Measurements from ENCODE around the gene METTL8.
A peak's percentile ranks its signal among the peaks of the same experiment; 100 is the strongest.

METTL8 gene

GRCh38 chr2:171433763-171434012, at the start of gene METTL8:
Gene METTL8, minus strand, starts transcription at chr2:171433990. Its CDS starts 41,805 bp downstream, at chr2:171392185.
- Histone ChIP-seq H3K27me3 (ENCODE audit: control insufficient read depth, insufficient read depth, low read length) (no peaks in the 10 kb centered on the region), H3K9ac (ENCODE audit: low read depth, low read length) (peak within 1 kb of the TSS; percentile 89), H3K4me1 (ENCODE audit: control insufficient read depth, insufficient read depth, low read length) (peaks cover 24% of the 10 kb centered on the region), H3K9me3 (ENCODE audit: control insufficient read depth, insufficient read depth, low read length) (no peaks in the 10 kb centered on the region), H3K27ac (ENCODE audit: low read depth, low read length) (peak within 1 kb of the TSS; percentile 98), H3K4me3 (ENCODE audit: low read depth, low read length) (peak within 1 kb of the TSS; percentile 88), H3K36me3 (ENCODE audit: control insufficient read depth, insufficient read depth, low read length) (peaks cover 39% of the 10 kb centered on the region)

- Histone ChIP-seq H3K9ac (ENCODE audit: low read depth, low read length) (no peak overlapping the region), H3K4me3 (ENCODE audit: low read depth, low read length) (no peak overlapping the region), H3K27ac (ENCODE audit: low read depth, low read length) (peak overlapping the region; percentile 18), H3K36me3 (ENCODE audit: control insufficient read depth, insufficient read depth, low read length) (peaks cover 40% of the 10 kb centered on the region), H3K27me3 (ENCODE audit: control insufficient read depth, insufficient read depth, low read length) (no peaks in the 10 kb centered on the region), H3K9me3 (ENCODE audit: control insufficient read depth, insufficient read depth, low read length) (no peaks in the 10 kb centered on the region), H3K4me1 (ENCODE audit: control insufficient read depth, insufficient read depth, low read length) (peaks cover 11% of the 10 kb centered on the region)
Measured at GRCh38 chr2:171482877-171483276, 49.1 kb upstream of the METTL8 start.

- H3K27me3 ChIP-seq (ENCODE audit: control insufficient read depth, insufficient read depth, low read length): no peaks in the 10 kb centered on the region
- H3K36me3 ChIP-seq (ENCODE audit: control insufficient read depth, insufficient read depth, low read length): peaks cover 46% of the 10 kb centered on the region
- H3K4me1 ChIP-seq (ENCODE audit: control insufficient read depth, insufficient read depth, low read length): peaks cover 11% of the 10 kb centered on the region
- H3K9ac ChIP-seq (ENCODE audit: low read depth, low read length): no peak overlapping the region
- H3K4me3 ChIP-seq (ENCODE audit: low read depth, low read length): no peak overlapping the region
- H3K27ac ChIP-seq (ENCODE audit: low read depth, low read length): no peak overlapping the region
- no peaks in the 10 kb centered on the region for H3K9me3 ChIP-seq (ENCODE audit: control insufficient read depth, insufficient read depth, low read length)
Measured at GRCh38 chr2:171482308-171482707, 48.5 kb upstream of the METTL8 start.

- H3K27ac ChIP-seq (ENCODE audit: low read depth, low read length): no peak overlapping the region
- no peak overlapping the region for H3K9ac ChIP-seq (ENCODE audit: low read depth, low read length)
- no peak overlapping the region for H3K4me3 ChIP-seq (ENCODE audit: low read depth, low read length)
- no peaks in the 10 kb centered on the region for H3K27me3 ChIP-seq (ENCODE audit: control insufficient read depth, insufficient read depth, low read length)
- peaks cover 60% of the 10 kb centered on the region for H3K36me3 ChIP-seq (ENCODE audit: control insufficient read depth, insufficient read depth, low read length)
- no peaks in the 10 kb centered on the region for H3K9me3 ChIP-seq (ENCODE audit: control insufficient read depth, insufficient read depth, low read length)
- peaks cover 11% of the 10 kb centered on the region for H3K4me1 ChIP-seq (ENCODE audit: control insufficient read depth, insufficient read depth, low read length)
Measured at GRCh38 chr2:171480908-171481307, 47.1 kb upstream of the METTL8 start.

- no peak overlapping the region for H3K27ac ChIP-seq (ENCODE audit: low read depth, low read length)
- H3K4me1 ChIP-seq (ENCODE audit: control insufficient read depth, insufficient read depth, low read length): peaks cover 11% of the 10 kb centered on the region
- H3K9me3 ChIP-seq (ENCODE audit: control insufficient read depth, insufficient read depth, low read length): no peaks in the 10 kb centered on the region
- no peak overlapping the region for H3K9ac ChIP-seq (ENCODE audit: low read depth, low read length)
- no peak overlapping the region for H3K4me3 ChIP-seq (ENCODE audit: low read depth, low read length)
- no peaks in the 10 kb centered on the region for H3K27me3 ChIP-seq (ENCODE audit: control insufficient read depth, insufficient read depth, low read length)
- H3K36me3 ChIP-seq (ENCODE audit: control insufficient read depth, insufficient read depth, low read length): peaks cover 72% of the 10 kb centered on the region
Measured at GRCh38 chr2:171479154-171479814, 45.5 kb upstream of the METTL8 start.

GRCh38 chr2:171478345-171478744, 44.6 kb upstream of the METTL8 start:
- no peak overlapping the region for H3K9ac ChIP-seq (ENCODE audit: low read depth, low read length)
- no peaks in the 10 kb centered on the region for H3K27me3 ChIP-seq (ENCODE audit: control insufficient read depth, insufficient read depth, low read length)
- H3K4me3 ChIP-seq (ENCODE audit: low read depth, low read length): no peak overlapping the region
- no peaks in the 10 kb centered on the region for H3K9me3 ChIP-seq (ENCODE audit: control insufficient read depth, insufficient read depth, low read length)
- H3K27ac ChIP-seq (ENCODE audit: low read depth, low read length): no peak overlapping the region
- H3K4me1 ChIP-seq (ENCODE audit: control insufficient read depth, insufficient read depth, low read length): peaks cover 11% of the 10 kb centered on the region
- H3K36me3 ChIP-seq (ENCODE audit: control insufficient read depth, insufficient read depth, low read length): peaks cover 73% of the 10 kb centered on the region

- no peaks in the 10 kb centered on the region for H3K9me3 ChIP-seq (ENCODE audit: control insufficient read depth, insufficient read depth, low read length)
- H3K4me3 ChIP-seq (ENCODE audit: low read depth, low read length): no peak overlapping the region
- H3K4me1 ChIP-seq (ENCODE audit: control insufficient read depth, insufficient read depth, low read length): no peaks in the 10 kb centered on the region
- no peak overlapping the region for H3K27ac ChIP-seq (ENCODE audit: low read depth, low read length)
- H3K27me3 ChIP-seq (ENCODE audit: control insufficient read depth, insufficient read depth, low read length): no peaks in the 10 kb centered on the region
- H3K9ac ChIP-seq (ENCODE audit: low read depth, low read length): no peak overlapping the region
- H3K36me3 ChIP-seq (ENCODE audit: control insufficient read depth, insufficient read depth, low read length): peaks cover 76% of the 10 kb centered on the region
Measured at GRCh38 chr2:171475979-171476378, 42.2 kb upstream of the METTL8 start.

- no peak overlapping the region for H3K27ac ChIP-seq (ENCODE audit: low read depth, low read length)
- H3K9me3 ChIP-seq (ENCODE audit: control insufficient read depth, insufficient read depth, low read length): no peaks in the 10 kb centered on the region
- no peaks in the 10 kb centered on the region for H3K4me1 ChIP-seq (ENCODE audit: control insufficient read depth, insufficient read depth, low read length)
- no peaks in the 10 kb centered on the region for H3K27me3 ChIP-seq (ENCODE audit: control insufficient read depth, insufficient read depth, low read length)
- no peak overlapping the region for H3K9ac ChIP-seq (ENCODE audit: low read depth, low read length)
- H3K36me3 ChIP-seq (ENCODE audit: control insufficient read depth, insufficient read depth, low read length): peaks cover 60% of the 10 kb centered on the region
- no peak overlapping the region for H3K4me3 ChIP-seq (ENCODE audit: low read depth, low read length)
Measured at GRCh38 chr2:171470129-171470528, 36.3 kb upstream of the METTL8 start.

- Histone ChIP-seq H3K4me3 (ENCODE audit: low read depth, low read length) (no peak overlapping the region), H3K9ac (ENCODE audit: low read depth, low read length) (no peak overlapping the region), H3K27ac (ENCODE audit: low read depth, low read length) (no peak overlapping the region), H3K4me1 (ENCODE audit: control insufficient read depth, insufficient read depth, low read length) (no peaks in the 10 kb centered on the region), H3K36me3 (ENCODE audit: control insufficient read depth, insufficient read depth, low read length) (peaks cover 54% of the 10 kb centered on the region), H3K9me3 (ENCODE audit: control insufficient read depth, insufficient read depth, low read length) (no peaks in the 10 kb centered on the region), H3K27me3 (ENCODE audit: control insufficient read depth, insufficient read depth, low read length) (no peaks in the 10 kb centered on the region)
Measured at GRCh38 chr2:171469176-171469575, 35.4 kb upstream of the METTL8 start.

GRCh38 chr2:171460537-171460936, 26.7 kb upstream of the METTL8 start:
- Histone ChIP-seq H3K36me3 (ENCODE audit: control insufficient read depth, insufficient read depth, low read length) (peaks cover 44% of the 10 kb centered on the region), H3K27ac (ENCODE audit: low read depth, low read length) (no peak overlapping the region), H3K9ac (ENCODE audit: low read depth, low read length) (no peak overlapping the region), H3K4me1 (ENCODE audit: control insufficient read depth, insufficient read depth, low read length) (no peaks in the 10 kb centered on the region), H3K4me3 (ENCODE audit: low read depth, low read length) (no peak overlapping the region), H3K9me3 (ENCODE audit: control insufficient read depth, insufficient read depth, low read length) (no peaks in the 10 kb centered on the region), H3K27me3 (ENCODE audit: control insufficient read depth, insufficient read depth, low read length) (no peaks in the 10 kb centered on the region)

GRCh38 chr2:171459498-171459897, 25.7 kb upstream of the METTL8 start:
- peaks cover 47% of the 10 kb centered on the region for H3K36me3 ChIP-seq (ENCODE audit: control insufficient read depth, insufficient read depth, low read length)
- no peak overlapping the region for H3K9ac ChIP-seq (ENCODE audit: low read depth, low read length)
- H3K27ac ChIP-seq (ENCODE audit: low read depth, low read length): no peak overlapping the region

GRCh38 chr2:171452773-171453172, 19.0 kb upstream of the METTL8 start:
- H3K9ac ChIP-seq (ENCODE audit: low read depth, low read length): no peak overlapping the region
- no peaks in the 10 kb centered on the region for H3K4me1 ChIP-seq (ENCODE audit: control insufficient read depth, insufficient read depth, low read length)
- H3K4me3 ChIP-seq (ENCODE audit: low read depth, low read length): no peak overlapping the region
- H3K27me3 ChIP-seq (ENCODE audit: control insufficient read depth, insufficient read depth, low read length): no peaks in the 10 kb centered on the region
- peaks cover 77% of the 10 kb centered on the region for H3K36me3 ChIP-seq (ENCODE audit: control insufficient read depth, insufficient read depth, low read length)
- H3K9me3 ChIP-seq (ENCODE audit: control insufficient read depth, insufficient read depth, low read length): no peaks in the 10 kb centered on the region
- no peak overlapping the region for H3K27ac ChIP-seq (ENCODE audit: low read depth, low read length)

More at GRCh38 chr2:171459498-171459897, 25.7 kb upstream of the METTL8 start:
- Histone ChIP-seq H3K27me3 (ENCODE audit: control insufficient read depth, insufficient read depth, low read length) (no peaks in the 10 kb centered on the region), H3K4me1 (ENCODE audit: control insufficient read depth, insufficient read depth, low read length) (no peaks in the 10 kb centered on the region), H3K4me3 (ENCODE audit: low read depth, low read length) (no peak overlapping the region), H3K9me3 (ENCODE audit: control insufficient read depth, insufficient read depth, low read length) (no peaks in the 10 kb centered on the region)
